Tibial nerve (tissue), 4 donors: ENCODE data around the gene LRRC3.

Experiments used
- CTCF ChIP-seq, 5 experiments: fragments of 200-600 bp in 3 of 5; fragments of 450-650 bp in 2 of 5; sonication (generic) in 3 of 5; IDR thresholded peaks; one replicate each; pipeline ENCODE4 v1.5.1; 2016 to 2019; ENCODE audit warnings: antibody characterized with exemption in 5 of 5, mild to moderate bottlenecking in 3 of 5, moderate library complexity in 2 of 5
- EP300 ChIP-seq, 2 donors: sonication (generic); formaldehyde crosslinking; IDR thresholded peaks; one replicate each; pipeline ENCODE4 v1.6.1; 2017; ENCODE audit warnings: antibody characterized with exemption in 2 of 2, mild to moderate bottlenecking in 1 of 2

- no peak for TF ChIP-seq EP300 (IDR thresholded peaks at IDR 0.05)
- TF ChIP-seq CTCF (IDR thresholded peaks at IDR 0.05), result no peak
Observed at GRCh38 chr21:44496564-44497550, 41.5 kb downstream of the LRRC3 start.
